ENCODE results near the gene PTPRG.

The PTPRG gene

DNA sequence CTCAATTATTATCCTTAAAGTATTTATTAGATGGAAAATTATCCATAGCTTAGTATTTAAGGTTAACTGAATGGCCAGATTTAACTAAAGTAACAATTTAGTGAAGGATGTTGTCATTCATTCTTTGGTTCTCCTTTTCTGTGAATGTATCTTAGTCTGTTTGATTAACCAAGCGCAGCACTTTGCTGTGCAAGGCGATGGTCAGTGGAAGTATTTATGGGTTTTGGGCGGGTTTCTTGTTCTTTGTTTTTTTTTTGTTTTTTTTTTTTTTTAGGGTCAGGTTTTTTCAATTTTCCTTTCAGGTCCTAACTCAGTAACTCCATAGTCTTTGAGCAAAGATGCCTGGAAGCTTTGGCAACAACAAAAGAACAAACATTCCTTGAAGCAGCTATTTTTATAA is 328.8 kb downstream of the PTPRG start:
- Histone ChIP-seq H3K27me3 (ENCODE audit: insufficient read depth, poor library complexity, severe bottlenecking) (no peaks in the 10 kb centered on the region), H3K9me3 (ENCODE audit: severe bottlenecking) (no peaks in the 10 kb centered on the region)

DNA sequence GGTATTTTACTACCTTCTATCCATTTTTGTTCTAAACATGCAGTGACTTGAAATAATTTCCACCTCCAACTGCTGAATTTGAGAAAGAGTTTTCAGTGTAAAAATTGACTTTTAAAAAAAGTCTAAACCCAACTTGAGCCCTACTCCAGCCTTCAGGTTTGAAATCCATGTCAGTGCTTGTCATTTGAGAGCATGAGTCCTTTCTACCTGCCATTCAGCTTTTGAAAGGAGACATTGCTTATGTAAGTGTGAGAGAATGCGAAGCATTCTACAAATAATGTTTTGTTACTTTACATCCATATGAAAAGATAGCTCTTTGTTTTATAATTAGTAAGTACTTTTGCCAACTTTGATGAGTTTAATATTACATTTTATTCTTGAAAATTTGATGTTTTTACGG is 329.2 kb downstream of the PTPRG start:
- no peaks in the 10 kb centered on the region for H3K27me3 ChIP-seq (ENCODE audit: insufficient read depth, poor library complexity, severe bottlenecking)
- TF ChIP-seq, protein P1, sequence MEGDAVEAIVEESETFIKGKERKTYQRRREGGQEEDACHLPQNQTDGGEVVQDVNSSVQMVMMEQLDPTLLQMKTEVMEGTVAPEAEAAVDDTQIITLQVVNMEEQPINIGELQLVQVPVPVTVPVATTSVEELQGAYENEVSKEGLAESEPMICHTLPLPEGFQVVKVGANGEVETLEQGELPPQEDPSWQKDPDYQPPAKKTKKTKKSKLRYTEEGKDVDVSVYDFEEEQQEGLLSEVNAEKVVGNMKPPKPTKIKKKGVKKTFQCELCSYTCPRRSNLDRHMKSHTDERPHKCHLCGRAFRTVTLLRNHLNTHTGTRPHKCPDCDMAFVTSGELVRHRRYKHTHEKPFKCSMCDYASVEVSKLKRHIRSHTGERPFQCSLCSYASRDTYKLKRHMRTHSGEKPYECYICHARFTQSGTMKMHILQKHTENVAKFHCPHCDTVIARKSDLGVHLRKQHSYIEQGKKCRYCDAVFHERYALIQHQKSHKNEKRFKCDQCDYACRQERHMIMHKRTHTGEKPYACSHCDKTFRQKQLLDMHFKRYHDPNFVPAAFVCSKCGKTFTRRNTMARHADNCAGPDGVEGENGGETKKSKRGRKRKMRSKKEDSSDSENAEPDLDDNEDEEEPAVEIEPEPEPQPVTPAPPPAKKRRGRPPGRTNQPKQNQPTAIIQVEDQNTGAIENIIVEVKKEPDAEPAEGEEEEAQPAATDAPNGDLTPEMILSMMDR (IDR thresholded peaks at IDR 0.05; ENCODE audit: poor library complexity, severe bottlenecking), result no peak
- no peaks in the 10 kb centered on the region for H3K36me3 ChIP-seq (ENCODE audit: low read depth)
- no peak for DNase-seq (ENCODE audit: low spot score)
- no peak overlapping the region for H3K4me3 ChIP-seq (ENCODE audit: severe bottlenecking)
- H3K4me1 ChIP-seq (ENCODE audit: insufficient read depth, poor library complexity, severe bottlenecking), result peaks cover 13% of the 10 kb centered on the region
- no peak for ATAC-seq (ENCODE audit: low read depth)
- H3K27ac ChIP-seq (ENCODE audit: poor library complexity, severe bottlenecking), result no peak overlapping the region
- no peaks in the 10 kb centered on the region for H3K9me3 ChIP-seq (ENCODE audit: severe bottlenecking)

More for the DNA sequence above, 328.8 kb downstream of the PTPRG start:
- Histone ChIP-seq H3K4me3 (ENCODE audit: severe bottlenecking) (no peak overlapping the region), H3K27ac (ENCODE audit: poor library complexity, severe bottlenecking) (no peak overlapping the region), H3K36me3 (ENCODE audit: low read depth) (no peaks in the 10 kb centered on the region), H3K4me1 (ENCODE audit: insufficient read depth, poor library complexity, severe bottlenecking) (peaks cover 8% of the 10 kb centered on the region)
- TF ChIP-seq, protein P1 (IDR thresholded peaks at IDR 0.05; ENCODE audit: poor library complexity, severe bottlenecking), result no peak
- DNase-seq (ENCODE audit: low spot score) (no peak), ATAC-seq (ENCODE audit: low read depth) (no peak)

DNA sequence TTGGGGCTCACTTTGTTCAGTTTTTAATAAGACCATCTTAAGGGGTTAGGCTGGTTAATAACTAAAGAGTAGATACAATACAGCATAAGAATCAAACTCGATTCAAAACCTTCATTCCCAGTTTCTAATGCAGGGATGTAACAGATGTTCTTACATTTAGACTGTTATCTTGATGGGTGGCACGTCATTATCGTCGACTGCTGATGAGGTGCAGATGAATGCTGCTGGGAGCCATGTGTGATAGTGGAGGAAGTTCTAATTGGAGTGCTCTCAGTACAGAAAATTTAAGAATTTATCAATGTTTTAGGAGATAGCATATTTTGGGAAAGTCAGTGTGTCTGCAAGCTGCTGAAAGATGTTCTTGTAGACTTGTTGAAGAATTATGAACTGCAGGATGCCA is 331.5 kb downstream of the PTPRG start:
- DNase-seq (ENCODE audit: low spot score), result no peak
- no peaks in the 10 kb centered on the region for H3K36me3 ChIP-seq (ENCODE audit: low read depth)
- no peak for ATAC-seq (ENCODE audit: low read depth)
- H3K27me3 ChIP-seq (ENCODE audit: insufficient read depth, poor library complexity, severe bottlenecking), result no peaks in the 10 kb centered on the region
- H3K4me1 ChIP-seq (ENCODE audit: insufficient read depth, poor library complexity, severe bottlenecking), result peaks cover 24% of the 10 kb centered on the region
- no peak overlapping the region for H3K4me3 ChIP-seq (ENCODE audit: severe bottlenecking)
- TF ChIP-seq, protein P1 (IDR thresholded peaks at IDR 0.05; ENCODE audit: poor library complexity, severe bottlenecking), result no peak
- no peaks in the 10 kb centered on the region for H3K9me3 ChIP-seq (ENCODE audit: severe bottlenecking)
- H3K27ac ChIP-seq (ENCODE audit: poor library complexity, severe bottlenecking), result no peak overlapping the region

DNA sequence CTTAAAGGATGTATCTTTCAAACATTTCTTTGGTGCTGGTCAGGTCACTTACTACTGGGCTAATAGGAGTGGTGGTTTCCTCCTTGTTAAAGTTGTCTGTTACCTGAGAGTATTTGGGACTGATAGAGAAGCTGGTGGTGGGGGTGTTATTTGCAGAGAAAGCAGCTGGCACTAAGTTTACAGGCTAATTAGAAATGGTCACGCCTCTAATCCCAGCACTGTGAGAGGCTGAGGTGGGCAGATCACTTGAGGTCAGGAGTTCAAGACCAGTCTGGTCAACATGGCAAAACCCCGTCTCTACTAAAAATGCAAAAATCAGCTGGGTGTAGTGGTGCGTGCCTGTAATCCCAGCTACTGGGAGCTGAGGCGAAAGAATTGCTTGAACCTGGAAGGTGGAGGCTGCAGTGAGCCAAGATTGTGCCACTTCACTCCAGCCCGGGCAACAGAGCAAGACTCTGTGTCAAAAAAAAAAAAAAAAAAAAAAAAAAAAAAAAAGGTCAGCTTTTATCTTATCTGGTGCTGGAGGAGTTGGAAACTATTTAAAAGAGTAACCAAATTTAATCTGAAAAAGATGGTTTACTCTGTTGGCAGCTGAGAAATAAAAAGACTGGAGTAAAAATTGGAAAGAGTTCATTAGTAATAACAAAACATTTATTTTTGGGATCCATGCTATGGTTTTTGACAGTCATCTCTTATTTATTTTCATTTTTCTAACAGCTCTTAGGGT is 332.6 kb downstream of the PTPRG start:
- H3K9me3 ChIP-seq (ENCODE audit: severe bottlenecking), result no peaks in the 10 kb centered on the region
- no peak for DNase-seq (ENCODE audit: low spot score)
- ATAC-seq (ENCODE audit: low read depth), result no peak
- TF ChIP-seq, protein P1 (IDR thresholded peaks at IDR 0.05; ENCODE audit: poor library complexity, severe bottlenecking), result no peak
- no peak overlapping the region for H3K4me3 ChIP-seq (ENCODE audit: severe bottlenecking)
- peaks cover 24% of the 10 kb centered on the region for H3K4me1 ChIP-seq (ENCODE audit: insufficient read depth, poor library complexity, severe bottlenecking)
- no peaks in the 10 kb centered on the region for H3K36me3 ChIP-seq (ENCODE audit: low read depth)
- H3K27ac ChIP-seq (ENCODE audit: poor library complexity, severe bottlenecking), result no peak overlapping the region
- no peaks in the 10 kb centered on the region for H3K27me3 ChIP-seq (ENCODE audit: insufficient read depth, poor library complexity, severe bottlenecking)

Data from RWPE2 (cell line).